GM12878 (cell line): ENCODE data around the gene LMX1B. TPM values are rescaled to one million over a fixed set of nuclear protein-coding genes. Genes with fewer than 3 reads are reported as not detected.

Source experiments
- ATAC-seq: fragments of 200-7000 bp; cut with Tn5 transposase; 3 replicates; pipeline ENCODE4 v1.9.1; 2020; ENCODE audit warnings: mild to moderate bottlenecking, moderate library complexity
- BruUV-seq: library from RNA; stranded (reverse); fragments of 400-500 nt; replicated peaks from 2 replicates; lab custom pipeline; 2021; lab: Mats Ljungman, UMichigan
- CTCF ChIA-PET: fragments of 300-600 bp; sonication (Branson Sonifier 250); formaldehyde crosslinking; extraction: SDS; loops from one replicate; lab custom pipeline; 2021; ENCODE audit warnings: inconsistent platforms; lab: Yijun Ruan, JAX
- POLR2A ChIA-PET: fragments of 350-600 bp; formaldehyde crosslinking; extraction: SDS; loops from one replicate; lab custom pipeline; 2021; ENCODE audit warnings: inconsistent platforms; lab: Charles Lee
- RAD21 ChIA-PET: fragments of 300-600 bp; sonication (Branson Sonifier 250); formaldehyde crosslinking; loops from one replicate; lab custom pipeline; 2023; ENCODE audit warnings: antibody characterized with exemption; ENCODE audit not compliant: unreplicated experiment; lab: Charles Lee
- SMC1A ChIA-PET: fragments of 300-600 bp; sonication (Branson Sonifier 250); formaldehyde crosslinking; loops from one replicate; lab custom pipeline; 2023; ENCODE audit not compliant: unreplicated experiment, uncharacterized antibody; lab: Charles Lee
- DNase-seq: peaks from one replicate; pipeline ENCODE4 v3.0.0-alpha.2; 2011; ENCODE audit warnings: low read depth, low spot score
- FAIRE-seq: peaks from 3 replicates; lab custom pipeline; 2011; peaks lifted over from hg19 to GRCh38; lab: Jason Lieb, UNC
- H2AFZ ChIP-seq: 2 replicates; pipeline ENCODE4 v1.6.0; 2011; ENCODE audit warnings: low read depth, low read length, control low read depth; ENCODE audit not compliant: control insufficient read depth
- H3K27ac ChIP-seq: 2 replicates; pipeline ENCODE4 v1.5.1; 2011; ENCODE audit warnings: control low read depth; ENCODE audit not compliant: control insufficient read depth, insufficient read depth
- H3K27me3 ChIP-seq, 2 experiments: replicated peaks in 1 of 2; 2 replicates each; pipeline versions ENCODE4 v1.6.0 to v1.6.1; 2011; ENCODE audit warnings: low read length in 1 of 2; ENCODE audit not compliant: control insufficient read depth in 2 of 2, insufficient read depth in 2 of 2
- H3K36me3 ChIP-seq, 2 experiments: 2 replicates each; pipeline ENCODE4 v1.5.1; 2011; ENCODE audit warnings: low read length in 1 of 2; ENCODE audit not compliant: control insufficient read depth in 2 of 2, insufficient read depth in 2 of 2
- H3K4me1 ChIP-seq: 2 replicates; pipeline ENCODE4 v1.6.1; 2011; ENCODE audit warnings: mild to moderate bottlenecking, low read length, moderate library complexity, mixed read lengths; ENCODE audit not compliant: control insufficient read depth, insufficient read depth
- H3K4me2 ChIP-seq: 2 replicates; pipeline ENCODE4 v1.6.0; 2011; ENCODE audit warnings: control low read depth; ENCODE audit not compliant: control insufficient read depth, insufficient read depth
- H3K4me3 ChIP-seq: fragments of 200-600 bp; sonication (generic); 2 replicates; pipeline ENCODE4 v1.5.1; 2016
- H3K79me2 ChIP-seq: 2 replicates; pipeline ENCODE4 v1.6.0; 2011; ENCODE audit warnings: low read length; ENCODE audit not compliant: control insufficient read depth, insufficient read depth
- H3K9ac ChIP-seq: 2 replicates; pipeline ENCODE4 v1.8.0; 2011; ENCODE audit warnings: low read length, control low read depth, mixed read lengths; ENCODE audit not compliant: control insufficient read depth, insufficient read depth
- H3K9me3 ChIP-seq: replicated peaks from 3 replicates; pipeline ENCODE4 v1.5.1; 2011; ENCODE audit warnings: mild to moderate bottlenecking, low read length; ENCODE audit not compliant: control insufficient read depth, insufficient read depth
- H4K20me1 ChIP-seq: 2 replicates; pipeline ENCODE4 v1.6.0; 2011; ENCODE audit not compliant: control insufficient read depth, insufficient read depth
- BMI1 ChIP-seq: fragments of 450-650 bp; IDR thresholded peaks from 2 replicates; pipeline ENCODE4 v1.6.1; 2016; ENCODE audit warnings: mild to moderate bottlenecking, moderate library complexity, borderline replicate concordance
- CBX3 ChIP-seq: fragments of 200-600 bp; sonication (generic); IDR thresholded peaks from 2 replicates; pipeline ENCODE4 v1.6.1; 2016; ENCODE audit warnings: low read depth, borderline replicate concordance
- ETV6 ChIP-seq, 2 experiments: fragments of 450-650 bp in 1 of 2; IDR thresholded peaks in 1 of 2; conservative IDR thresholded peaks in 1 of 2; 2 replicates each; pipeline ENCODE4 v1.6.1; 2014; ENCODE audit warnings: antibody characterized with exemption in 1 of 2, borderline replicate concordance in 1 of 2, low read depth in 1 of 2, mild to moderate bottlenecking in 1 of 2, moderate library complexity in 1 of 2
- EZH2 ChIP-seq: IDR thresholded peaks from 2 replicates; pipeline ENCODE4 v1.6.1; 2012; ENCODE audit warnings: low read depth, mild to moderate bottlenecking, control low read depth, inconsistent platforms, low read length, borderline replicate concordance; ENCODE audit not compliant: control insufficient read depth
- GATAD2B ChIP-seq: fragments of 450-650 bp; conservative IDR thresholded peaks from 2 replicates; pipeline ENCODE4 v1.6.1; 2017; ENCODE audit warnings: low read depth, mild to moderate bottlenecking, moderate library complexity
- MTA2 ChIP-seq: fragments of 450-650 bp; IDR thresholded peaks from 2 replicates; pipeline ENCODE4 v1.6.1; 2016; ENCODE audit warnings: low read depth, mild to moderate bottlenecking, moderate library complexity
- RAD21 ChIP-seq: IDR thresholded peaks from 2 replicates; pipeline ENCODE4 v1.6.1; 2011; ENCODE audit warnings: mild to moderate bottlenecking, low read depth, low read length, moderate library complexity; ENCODE audit not compliant: insufficient read depth
- RUNX3 ChIP-seq: IDR thresholded peaks from 2 replicates; pipeline ENCODE4 v1.6.1; 2012; ENCODE audit warnings: low read length, inconsistent platforms
- SIN3A ChIP-seq: IDR thresholded peaks from 2 replicates; pipeline ENCODE4 v1.6.1; 2012; ENCODE audit warnings: low read depth, low read length, improper control_type of control experiment
- SMARCA5 ChIP-seq: fragments of 450-650 bp; IDR thresholded peaks from 2 replicates; pipeline ENCODE4 v1.6.1; 2017; ENCODE audit warnings: mild to moderate bottlenecking
- SMC3 ChIP-seq: IDR thresholded peaks from 2 replicates; pipeline ENCODE4 v1.6.1; 2011; ENCODE audit warnings: low read length, improper control_type of control experiment, borderline replicate concordance
- SREBF2 ChIP-seq: IDR thresholded peaks from 2 replicates; pipeline ENCODE4 v1.6.1; 2012; ENCODE audit warnings: mild to moderate bottlenecking, low read length
- YBX1 ChIP-seq: fragments of 450-650 bp; IDR thresholded peaks from 2 replicates; pipeline ENCODE4 v1.6.1; 2016; ENCODE audit warnings: antibody characterized with exemption
- YY1 ChIP-seq: IDR thresholded peaks from 2 replicates; pipeline ENCODE4 v1.6.1; 2011; ENCODE audit warnings: low read depth, mild to moderate bottlenecking, low read length
- ZBED1 ChIP-seq: IDR thresholded peaks from 2 replicates; pipeline ENCODE4 v1.6.1; 2016; ENCODE audit warnings: borderline replicate concordance
- WGBS: methylation state at CpG from one replicate; pipeline ENCODE4 v1.1.6; 2016; ENCODE audit warnings: low lambda C conversion rate; ENCODE audit not compliant: insufficient replicate concordance, insufficient coverage; ENCODE audit errors: missing lambda C conversion rate; 5-methylcytosine and 5-hydroxymethylcytosine counted together
- in situ Hi-C: fragments of 300-500 bp; cut with MboI; formaldehyde crosslinking; loops from 9 replicates; pipeline ENCODE4 v1.14.3; 2018; ENCODE audit warnings: mixed read lengths
- intact Hi-C: fragments of 100-400 bp; cut with micrococcal nuclease; formaldehyde crosslinking; loops from one replicate; pipeline ENCODE4 v1.14.2; 2022; ENCODE audit not compliant: unreplicated experiment
- polyA plus RNA-seq, 11 experiments: library from polyadenylated mRNA; depleted of rRNA in 4 of 11; unstranded in 6 of 11; stranded (reverse) in 5 of 11; fragments of >200 nt; fragmentation: Nextera tagmentation in 4 of 11; fragmentation: Illumina TruSeq in 1 of 11; extraction: Ambion mirVana in 4 of 11; extraction: Trizol in 1 of 11; gene quantifications; 1 replicate in 1 of 11; 2 replicates in 10 of 11; pipeline versions ENCODE4 v1.2.1 to v1.2.3, GENCODE V29; 2011 to 2016; ENCODE audit warnings: inconsistent platforms in 2 of 11, missing spikeins in 2 of 11, low read depth in 1 of 11
- total RNA-seq, 4 experiments: library from RNA; depleted of rRNA in 3 of 4; stranded (reverse); fragments of >200 nt in 3 of 4; fragmentation: Illumina TruSeq in 1 of 4; extraction: Trizol in 1 of 4; gene quantifications; 2 replicates each; pipeline versions ENCODE4 v1.2.1 to v1.2.3, GENCODE V29; 2013 to 2021
- TF ChIP-seq, protein P1 (sequence below), 3 experiments: IDR thresholded peaks in 2 of 3; conservative IDR thresholded peaks in 1 of 3; 2 replicates each; pipeline ENCODE4 v1.5.1; 2011; ENCODE audit warnings: low read depth in 3 of 3, low read length in 3 of 3, mild to moderate bottlenecking in 3 of 3, control low read depth in 2 of 3, moderate library complexity in 2 of 3, inconsistent platforms in 1 of 3, mixed read lengths in 1 of 3; ENCODE audit not compliant: control insufficient read depth in 2 of 3, insufficient read depth in 1 of 3; ENCODE audit errors: extremely low read depth in 1 of 3

LMX1B gene
- total and polyA plus RNA-seq, 10 of the 15 experiments (the other 5 are each of a cell fraction or from before 2014, with no cell fraction given): not detected

DNA sequence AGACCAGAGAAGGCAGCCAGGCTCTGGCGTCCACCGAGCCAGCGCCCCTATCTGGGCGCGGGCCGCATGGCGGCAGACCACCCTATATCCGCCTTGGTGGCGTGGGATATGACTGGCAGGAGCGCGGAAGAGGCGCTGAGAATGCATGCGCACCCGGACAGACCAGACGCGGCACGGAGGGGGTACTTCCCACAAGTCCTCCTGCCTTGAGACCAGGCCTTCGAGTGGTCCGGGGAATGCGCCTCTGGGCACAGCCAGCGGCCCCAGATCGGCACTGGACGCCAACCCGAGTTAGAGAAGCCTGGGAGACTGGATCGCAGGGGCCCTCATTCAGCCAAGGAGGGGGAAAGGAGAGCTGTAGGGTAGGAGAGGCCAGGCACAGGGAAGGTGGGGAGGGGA lies 2.5 kb upstream of the LMX1B start:
- 20% methylated on average over 18 of the region's 25 CpGs for WGBS
- intact Hi-C loops: loop anchor here (2.0 to 5.0 kb wide), 2 partner anchors 80 to 171 kb away; no protein-coding TSS in a partner anchor
- H3K27me3 ChIP-seq: peaks cover 16 to 21% of the 10 kb centered on the region in 2 experiments
- DNase-seq (no peak), FAIRE-seq (no peak), ATAC-seq (peak; percentile 15; the same call in 2 of the 3 replicates)
- H3K9me3 ChIP-seq: no peaks in the 10 kb centered on the region
- TF ChIP-seq SIN3A (no peak), ETV6 (conservative IDR thresholded peaks at IDR 0.05 in 1 of 2, IDR thresholded peaks at IDR 0.05 in 1 of 2; ENCODE audit: borderline replicate concordance in 1 of 2, low read depth in 1 of 2) (no peak), EZH2 (0 out of 2 replicates have a peak, but pooled peaks have one; percentile 70)
- BruUV-seq: no TSS peak
- ChIA-PET POLR2A (no interaction called here), SMC1A (no interaction called here), CTCF (no interaction called here), RAD21 (no interaction called here)
- no peaks in the 10 kb centered on the region; the same call in 1 of the 2 replicates for H4K20me1 ChIP-seq
- no peaks in the 10 kb centered on the region for H3K79me2 ChIP-seq
- H2AFZ ChIP-seq: no peak overlapping the region
- in situ Hi-C loops: no loop called here
- H3K4me3 ChIP-seq: no peak overlapping the region
- no peaks in the 10 kb centered on the region for H3K36me3 ChIP-seq
- H3K9ac ChIP-seq: no peak overlapping the region
- no peak overlapping the region for H3K4me2 ChIP-seq
- no peak overlapping the region for H3K27ac ChIP-seq
- H3K4me1 ChIP-seq: no peaks in the 10 kb centered on the region

DNA sequence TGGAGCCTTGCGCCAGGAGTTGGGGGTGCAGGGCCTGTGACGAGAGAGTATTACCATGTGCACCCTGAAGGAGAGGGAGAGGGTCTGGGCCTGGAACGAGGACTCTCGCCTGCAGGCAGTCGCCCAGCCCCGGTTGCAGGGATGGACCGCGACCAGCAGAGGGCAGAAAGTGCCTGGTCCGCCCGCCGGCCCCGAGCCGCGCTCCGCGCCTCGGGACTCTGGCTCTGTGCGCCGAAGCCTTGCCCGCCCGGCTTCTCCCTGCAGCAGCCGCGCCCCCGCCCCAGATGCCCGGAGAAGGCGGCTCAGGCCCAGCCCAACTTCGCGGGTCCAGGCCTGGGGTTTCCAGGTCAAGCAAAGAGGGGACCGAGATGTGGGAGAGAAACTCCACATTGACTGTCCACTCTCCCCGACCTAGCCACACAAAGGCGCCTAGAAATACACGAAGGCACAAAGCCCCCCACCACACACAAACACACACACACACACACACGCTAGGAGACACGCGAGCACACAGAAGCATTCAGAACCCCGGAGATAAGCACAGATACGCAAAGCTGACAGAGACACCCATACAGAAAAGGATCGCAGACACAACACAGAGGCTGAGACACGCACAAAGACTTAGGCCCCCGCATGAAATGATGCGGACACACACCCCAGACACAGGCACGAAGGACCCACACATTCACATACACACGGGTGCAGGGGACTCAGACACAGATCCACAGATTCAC lies 2.0 kb upstream of the LMX1B start:
- DNase-seq (no peak), ATAC-seq (peak; percentile 96), FAIRE-seq (peak; percentile 66)
- no peaks in the 10 kb centered on the region for H3K9me3 ChIP-seq
- H3K4me3 ChIP-seq: no peak overlapping the region
- BruUV-seq: no TSS peak
- intact Hi-C loops: loop anchor here (2.0 to 5.0 kb wide), 2 partner anchors 79 to 171 kb away; no protein-coding TSS in a partner anchor
- TF ChIP-seq ZBED1 (no peak), GATAD2B (no peak), YBX1 (no peak), SMARCA5 (no peak), RAD21 (peak; percentile 46), RUNX3 (0 out of 2 replicates have a peak, but pooled peaks have one; percentile 8), CBX3 (no peak), SREBF2 (no peak), MTA2 (no peak), SMC3 (peak; percentile 49; the same call in 1 of the 2 replicates), BMI1 (no peak), YY1 (no peak)
- TF ChIP-seq, protein P1, sequence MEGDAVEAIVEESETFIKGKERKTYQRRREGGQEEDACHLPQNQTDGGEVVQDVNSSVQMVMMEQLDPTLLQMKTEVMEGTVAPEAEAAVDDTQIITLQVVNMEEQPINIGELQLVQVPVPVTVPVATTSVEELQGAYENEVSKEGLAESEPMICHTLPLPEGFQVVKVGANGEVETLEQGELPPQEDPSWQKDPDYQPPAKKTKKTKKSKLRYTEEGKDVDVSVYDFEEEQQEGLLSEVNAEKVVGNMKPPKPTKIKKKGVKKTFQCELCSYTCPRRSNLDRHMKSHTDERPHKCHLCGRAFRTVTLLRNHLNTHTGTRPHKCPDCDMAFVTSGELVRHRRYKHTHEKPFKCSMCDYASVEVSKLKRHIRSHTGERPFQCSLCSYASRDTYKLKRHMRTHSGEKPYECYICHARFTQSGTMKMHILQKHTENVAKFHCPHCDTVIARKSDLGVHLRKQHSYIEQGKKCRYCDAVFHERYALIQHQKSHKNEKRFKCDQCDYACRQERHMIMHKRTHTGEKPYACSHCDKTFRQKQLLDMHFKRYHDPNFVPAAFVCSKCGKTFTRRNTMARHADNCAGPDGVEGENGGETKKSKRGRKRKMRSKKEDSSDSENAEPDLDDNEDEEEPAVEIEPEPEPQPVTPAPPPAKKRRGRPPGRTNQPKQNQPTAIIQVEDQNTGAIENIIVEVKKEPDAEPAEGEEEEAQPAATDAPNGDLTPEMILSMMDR (IDR thresholded peaks at IDR 0.05 in 2 of 3, conservative IDR thresholded peaks at IDR 0.05 in 1 of 3; ENCODE audit: control insufficient read depth in 2 of 3, extremely low read depth in 1 of 3, insufficient read depth in 1 of 3, low read depth in 3 of 3, low read length in 3 of 3): peak; percentile 70 to 78 (median 70)
- SMC1A ChIA-PET: no interaction called here
- H3K36me3 ChIP-seq: no peaks in the 10 kb centered on the region
- in situ Hi-C loops: no loop called here
- CTCF ChIA-PET: no interaction called here
- peaks cover 16 to 24% of the 10 kb centered on the region in 2 experiments for H3K27me3 ChIP-seq
- no peaks in the 10 kb centered on the region for H3K79me2 ChIP-seq
- POLR2A ChIA-PET: no interaction called here
- no peaks in the 10 kb centered on the region for H3K4me1 ChIP-seq
- WGBS: 1% methylated on average over 30 of the region's 43 CpGs
- RAD21 ChIA-PET: no interaction called here
- no peak overlapping the region for H3K9ac ChIP-seq
- H3K4me2 ChIP-seq: no peak overlapping the region
- no peaks in the 10 kb centered on the region; the same call in 1 of the 2 replicates for H4K20me1 ChIP-seq
- H3K27ac ChIP-seq: no peak overlapping the region
- no peak overlapping the region for H2AFZ ChIP-seq
